ENCODE results near the gene IMPA2. TPM values are rescaled to one million over a fixed set of nuclear protein-coding genes. Genes with fewer than 3 reads are reported as not detected.
A peak's percentile ranks its signal among the peaks of the same experiment; 100 is the strongest.

The IMPA2 gene
- total and polyA plus RNA-seq, 2 of the 13 experiments (the other 11 are each of a cell fraction or from before 2014, with no cell fraction given) = 37.8 to 71.8 TPM

GRCh38 chr18:12008181-12008767, 27.0 kb downstream of the IMPA2 start (continued):
- TF ChIP-seq ARID4A (CRISPR knock-in tag; IDR thresholded peaks at IDR 0.05; ENCODE audit: borderline replicate concordance) (peak; percentile 58; the same call in 1 of the 2 replicates), TFDP1 (CRISPR knock-in tag; IDR thresholded peaks at IDR 0.05; ENCODE audit: borderline replicate concordance) (peak; percentile 68), PRDM15 (CRISPR knock-in tag; IDR thresholded peaks at IDR 0.05) (no peak), KDM1A (CRISPR knock-in tag; IDR thresholded peaks at IDR 0.05) (peak; percentile 71), JUND (CRISPR knock-in tag; IDR thresholded peaks at IDR 0.05) (peak; percentile 50; the same call in 1 of the 2 replicates), KLF15 (CRISPR knock-in tag; IDR thresholded peaks at IDR 0.05; ENCODE audit: borderline replicate concordance) (no peak), ZNF296 (CRISPR knock-in tag; conservative IDR thresholded peaks at IDR 0.05) (0 out of 2 replicates have a peak, but pooled peaks have one; percentile 56), RORA (CRISPR knock-in tag; IDR thresholded peaks at IDR 0.05) (no peak), HOXA9 (CRISPR knock-in tag; IDR thresholded peaks at IDR 0.05; ENCODE audit: borderline replicate concordance) (no peak), PRDM10 (CRISPR knock-in tag; IDR thresholded peaks at IDR 0.05; ENCODE audit: low read depth) (peak; percentile 97), MAX (IDR thresholded peaks at IDR 0.05) (peak; percentile 59), CERS6 (CRISPR knock-in tag; IDR thresholded peaks at IDR 0.05) (no peak), BRCA1 (CRISPR knock-in tag; IDR thresholded peaks at IDR 0.05) (no peak), AHR (CRISPR knock-in tag; IDR thresholded peaks at IDR 0.05) (no peak)

Measured in HepG2 (cell line).